Measurements from ENCODE around the gene ATP5MG. TPM values are rescaled to one million over a fixed set of nuclear protein-coding genes. Genes with fewer than 3 reads are reported as not detected.

Gene ATP5MG
- polyA plus RNA-seq, 3 donors = 257 to 688 (median 648) TPM

GRCh38 chr11:118438314-118438931 is 37.0 kb downstream of the ATP5MG start:
- Histone ChIP-seq H4K20me1 (ENCODE audit: insufficient read depth, low read length) (peaks cover 67% of the 10 kb centered on the region), H3K4me1 (ENCODE audit: control insufficient read depth in 1 of 2, insufficient read depth in 2 of 2, low read length in 2 of 2) (peaks cover 39 to 56% of the 10 kb centered on the region in 2 donors), H3K27me3 (ENCODE audit: control insufficient read depth in 2 of 2, insufficient read depth in 2 of 2, low read length in 2 of 2) (no peaks in the 10 kb centered on the region), H3K36me3 (replicated peaks in 1 of 2; ENCODE audit: control insufficient read depth in 1 of 2, insufficient read depth in 2 of 2, low read length in 2 of 2) (peaks cover 0 to 8% of the 10 kb centered on the region in 2 donors), H3K4me3 (replicated peaks in 1 of 3; ENCODE audit: low read depth in 2 of 3, low read length in 3 of 3) (peak overlapping the region; percentile 85 to 94 (median 92)), H3K79me2 (ENCODE audit: insufficient read depth, low read length) (peaks cover 69% of the 10 kb centered on the region), H3K9ac (ENCODE audit: insufficient read depth, low read length, poor library complexity, severe bottlenecking) (peak overlapping the region; percentile 77), H3K9me3 (replicated peaks in 1 of 2; ENCODE audit: control insufficient read depth in 1 of 2, insufficient read depth in 1 of 2, low read length in 2 of 2) (no peaks in the 10 kb centered on the region), H3K4me2 (replicated peaks; ENCODE audit: extremely low read depth, low read length, poor library complexity, severe bottlenecking) (peak overlapping the region; percentile 84), H3K27ac (ENCODE audit: low read depth in 1 of 2, low read length in 2 of 2) (peak overlapping the region; percentile 3 to 73), H2AFZ (ENCODE audit: insufficient read depth, low read depth, low read length, poor library complexity, severe bottlenecking) (peak overlapping the region; percentile 93)
- H3K4me1 Mint-ChIP-seq = peaks cover 66% of the 10 kb centered on the region
- peaks cover 4 to 9% of the 10 kb centered on the region in 2 donors for H3K36me3 Mint-ChIP-seq
- peak overlapping the region; percentile 73 to 90 (median 82) for H3K27ac Mint-ChIP-seq
- peaks cover 0 to 4% (median 0%) of the 10 kb centered on the region in 3 donors for H3K27me3 Mint-ChIP-seq (ENCODE audit: low read depth in 3 of 3)
- no peaks in the 10 kb centered on the region for H3K9me3 Mint-ChIP-seq
- 0% methylated on average over 5 of the region's 14 CpGs for WGBS (ENCODE audit: insufficient coverage)
- no peak for TF ChIP-seq CTCF (IDR thresholded peaks at IDR 0.05)
- peak overlapping the region; percentile 93 to 96 for H3K4me3 Mint-ChIP-seq
- peak; percentile 18 to 43 (median 27) for DNase-seq
- intact Hi-C loops (cut with micrococcal nuclease) = loop anchor here in 1 of 2 donors (5.0 kb wide), 1 partner anchor 36 kb away; the partner anchor contains the start of gene ATP5MG

- H3K27ac ChIP-seq (ENCODE audit: low read depth in 1 of 2, low read length in 2 of 2) = peak overlapping the region in 1 of 2 donors; percentile 45
- H4K20me1 ChIP-seq (ENCODE audit: insufficient read depth, low read length) = peaks cover 80% of the 10 kb centered on the region
- no peak for TF ChIP-seq CTCF (IDR thresholded peaks at IDR 0.05)
- intact Hi-C loops (cut with micrococcal nuclease) = loop anchor here in 1 of 2 donors (5.0 kb wide), 1 partner anchor 37 kb away; the partner anchor contains the start of gene ATP5MG
- Mint-ChIP-seq H3K27ac (peak overlapping the region in 1 of 7 donors; percentile 68), H3K4me1 (peaks cover 61% of the 10 kb centered on the region), H3K9me3 (no peaks in the 10 kb centered on the region), H3K36me3 (peaks cover 4 to 13% of the 10 kb centered on the region in 2 donors), H3K27me3 (ENCODE audit: low read depth in 3 of 3) (peaks cover 0 to 2% (median 0%) of the 10 kb centered on the region in 3 donors), H3K4me3 (no peak overlapping the region)
- peaks cover 31 to 48% of the 10 kb centered on the region in 2 donors for H3K4me1 ChIP-seq (ENCODE audit: control insufficient read depth in 1 of 2, insufficient read depth in 2 of 2, low read length in 2 of 2)
- H3K9me3 ChIP-seq (replicated peaks in 1 of 2; ENCODE audit: control insufficient read depth in 1 of 2, insufficient read depth in 1 of 2, low read length in 2 of 2) = no peaks in the 10 kb centered on the region
- H3K9ac ChIP-seq (ENCODE audit: insufficient read depth, low read length, poor library complexity, severe bottlenecking) = no peak overlapping the region
- H3K79me2 ChIP-seq (ENCODE audit: insufficient read depth, low read length) = peaks cover 81% of the 10 kb centered on the region
- DNase-seq = no peak
- no peak overlapping the region for H3K4me2 ChIP-seq (replicated peaks; ENCODE audit: extremely low read depth, low read length, poor library complexity, severe bottlenecking)
- H2AFZ ChIP-seq (ENCODE audit: insufficient read depth, low read depth, low read length, poor library complexity, severe bottlenecking) = no peak overlapping the region
- H3K27me3 ChIP-seq (ENCODE audit: control insufficient read depth in 2 of 2, insufficient read depth in 2 of 2, low read length in 2 of 2) = no peaks in the 10 kb centered on the region
- H3K36me3 ChIP-seq (replicated peaks in 1 of 2; ENCODE audit: control insufficient read depth in 1 of 2, insufficient read depth in 2 of 2, low read length in 2 of 2) = peaks cover 0 to 11% of the 10 kb centered on the region in 2 donors
- H3K4me3 ChIP-seq (replicated peaks in 1 of 3; ENCODE audit: low read depth in 2 of 3, low read length in 3 of 3) = no peak overlapping the region
These were observed 38.2 kb downstream of the ATP5MG start for GRCh38 chr11:118439646-118440045.
